ENCODE results near the gene WSCD1. TPM values are rescaled to one million over a fixed set of nuclear protein-coding genes. Genes with fewer than 3 reads are reported as not detected.

The WSCD1 gene
- total and polyA plus RNA-seq, 9 donors, result 0.53 to 4.4 (median 1.7) TPM

DNA sequence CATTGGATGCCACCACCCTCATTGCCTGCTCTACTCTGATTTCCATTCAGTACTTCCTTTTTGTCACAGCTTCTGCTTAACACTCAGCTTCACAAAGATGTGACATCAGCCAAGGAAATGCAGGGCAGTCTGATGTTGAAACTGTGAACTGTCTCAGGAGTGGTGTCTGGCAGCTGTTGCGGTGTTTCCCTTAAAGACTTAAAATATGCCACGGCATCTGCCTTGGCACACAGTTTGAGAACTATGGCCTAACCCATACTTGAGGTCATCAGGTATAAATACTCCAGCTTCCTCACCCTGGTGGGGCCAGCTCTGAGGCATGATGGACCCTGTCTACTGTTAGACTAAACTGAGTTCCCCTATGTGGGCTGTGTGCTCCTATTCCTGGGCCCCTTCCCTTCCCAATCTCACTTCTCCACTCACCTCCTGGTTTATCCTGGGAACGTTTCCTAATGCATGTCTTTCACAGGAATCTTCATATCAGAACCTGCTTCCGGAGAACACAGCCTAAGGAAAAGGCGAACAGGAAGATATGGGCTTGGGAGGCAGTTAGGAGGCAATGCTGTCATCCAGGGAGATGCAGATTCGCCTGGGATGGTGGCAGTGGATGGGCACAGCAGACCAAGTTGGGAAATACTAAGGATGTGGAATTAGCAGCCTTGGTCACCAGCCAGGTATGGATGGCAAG is 96.5 kb downstream of the WSCD1 start:
- DNase-seq, result no peak

DNA sequence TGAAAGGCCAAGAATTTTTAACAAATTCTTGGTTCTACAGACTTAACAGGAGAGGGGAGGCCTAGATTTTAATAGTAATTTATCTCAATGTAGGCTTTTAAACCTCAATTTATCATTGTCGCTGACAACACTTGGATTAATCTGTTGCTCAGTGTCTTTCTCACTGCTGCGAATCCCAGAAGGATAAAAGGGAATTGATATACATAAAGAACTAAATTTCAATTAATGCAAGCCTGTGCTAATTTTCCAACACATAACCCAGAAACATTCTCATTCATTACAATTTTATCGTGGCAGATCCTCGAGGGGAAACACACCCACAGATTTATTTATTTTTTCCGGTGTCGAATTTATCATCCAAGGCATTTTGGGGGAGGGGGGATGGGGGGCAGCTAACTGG is 98.1 kb downstream of the WSCD1 start:
- no peak for TF ChIP-seq CTCF (IDR thresholded peaks at IDR 0.05)
- no peak for TF ChIP-seq POLR2A (IDR thresholded peaks at IDR 0.05)
- no peak for TF ChIP-seq EP300 (IDR thresholded peaks at IDR 0.05)
- H3K27me3 ChIP-seq, result no peaks in the 10 kb centered on the region
- no peak overlapping the region for H3K27ac ChIP-seq
- H3K4me3 ChIP-seq, result no peak overlapping the region
- no peak for DNase-seq
- 55 to 59% (median 58%) methylated on average over 6 of the region's 6 CpGs for WGBS, 3 donors
- H3K9me3 ChIP-seq, result peaks cover 0 to 4% of the 10 kb centered on the region in 2 donors
- H3K4me1 ChIP-seq (ENCODE audit: insufficient read depth), result no peaks in the 10 kb centered on the region
- no peaks in the 10 kb centered on the region for H3K36me3 ChIP-seq
- intact Hi-C loops (cut with DNase I), result loop anchor here in 1 of 4 donors (10.0 kb wide), 1 partner anchor 53 kb away; no protein-coding TSS in a partner anchor

More for the DNA sequence above, 96.5 kb downstream of the WSCD1 start:
- H3K27ac ChIP-seq, result no peak overlapping the region
- no peaks in the 10 kb centered on the region for H3K4me1 ChIP-seq (ENCODE audit: insufficient read depth)
- H3K9me3 ChIP-seq, result peaks cover 0 to 4% of the 10 kb centered on the region in 2 donors
- 59 to 71% (median 64%) methylated on average over 6 of the region's 6 CpGs for WGBS, 3 donors
- no peak overlapping the region for H3K4me3 ChIP-seq
- intact Hi-C loops (cut with DNase I), result loop anchor here in 1 of 4 donors (10.0 kb wide), 1 partner anchor 52 kb away; no protein-coding TSS in a partner anchor
- TF ChIP-seq POLR2A (IDR thresholded peaks at IDR 0.05), result no peak
- no peak for TF ChIP-seq EP300 (IDR thresholded peaks at IDR 0.05)
- no peak for TF ChIP-seq CTCF (IDR thresholded peaks at IDR 0.05)
- H3K27me3 ChIP-seq, result no peaks in the 10 kb centered on the region
- H3K36me3 ChIP-seq, result no peaks in the 10 kb centered on the region

DNA sequence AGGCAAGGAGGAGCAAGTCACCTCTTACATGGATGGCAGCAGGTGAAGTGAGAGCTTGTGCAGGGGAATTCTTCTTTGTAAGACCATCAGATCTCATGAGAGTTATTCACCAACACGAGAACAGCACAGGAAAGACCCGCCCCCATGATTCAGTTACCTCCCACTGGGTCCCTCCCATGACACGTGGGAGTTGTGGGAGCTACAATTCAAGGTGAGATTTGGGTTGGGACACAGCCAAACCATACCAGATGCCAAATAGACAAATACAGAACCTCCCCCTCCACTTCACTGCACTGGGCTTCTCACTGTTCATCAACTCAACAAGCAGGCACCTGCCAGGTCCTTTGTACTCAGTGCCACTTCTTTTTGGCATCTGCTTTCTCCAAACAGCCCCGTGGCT is 100.2 kb downstream of the WSCD1 start:
- Histone ChIP-seq H3K9me3 (peaks cover 0 to 4% of the 10 kb centered on the region in 2 donors), H3K27ac (no peak overlapping the region), H3K27me3 (no peaks in the 10 kb centered on the region), H3K4me3 (no peak overlapping the region), H3K4me1 (ENCODE audit: insufficient read depth) (no peaks in the 10 kb centered on the region), H3K36me3 (no peaks in the 10 kb centered on the region)
- 58 to 68% (median 65%) methylated on average over 4 of the region's 4 CpGs for WGBS, 3 donors
- TF ChIP-seq EP300 (IDR thresholded peaks at IDR 0.05) (no peak), CTCF (IDR thresholded peaks at IDR 0.05) (no peak), POLR2A (IDR thresholded peaks at IDR 0.05) (no peak)
- DNase-seq, result no peak
- intact Hi-C loops (cut with DNase I), result no loop called here

- Histone ChIP-seq H3K4me3 (no peak overlapping the region), H3K36me3 (no peaks in the 10 kb centered on the region), H3K27ac (no peak overlapping the region), H3K9me3 (peaks cover 0 to 4% of the 10 kb centered on the region in 2 donors), H3K27me3 (no peaks in the 10 kb centered on the region), H3K4me1 (ENCODE audit: insufficient read depth) (no peaks in the 10 kb centered on the region)
- no peak for DNase-seq
- WGBS, 3 donors, result 63 to 68% (median 68%) methylated on average over 9 of the region's 9 CpGs
- intact Hi-C loops (cut with DNase I), result no loop called here
- TF ChIP-seq EP300 (IDR thresholded peaks at IDR 0.05) (no peak), CTCF (IDR thresholded peaks at IDR 0.05) (no peak), POLR2A (IDR thresholded peaks at IDR 0.05) (no peak)
Observed at GRCh38 chr17:6172642-6173330, 102.6 kb downstream of the WSCD1 start.

Measured in ovary (tissue), 9 donors.